22Rv1 (cell line): ENCODE measurements around the gene TNPO3.
"Not testable (repeated sequence)": the region's sequence is repeated elsewhere in the genome, so short reads cannot be mapped to it uniquely, and the experiment has no call there.

Source experiments
- H3K27ac ChIP-seq: fragments of 450-650 bp; 2 replicates; pipeline ENCODE4 v1.5.1; 2017
- CTCF ChIP-seq: fragments of 450-650 bp; IDR thresholded peaks from 2 replicates; pipeline ENCODE4 v1.5.1; 2017; ENCODE audit warnings: mild to moderate bottlenecking
- ZFX ChIP-seq: fragments of 450-650 bp; IDR thresholded peaks from 2 replicates; pipeline ENCODE4 v1.6.1; 2017; ENCODE audit warnings: antibody characterized with exemption, borderline replicate concordance

Gene TNPO3

DNA sequence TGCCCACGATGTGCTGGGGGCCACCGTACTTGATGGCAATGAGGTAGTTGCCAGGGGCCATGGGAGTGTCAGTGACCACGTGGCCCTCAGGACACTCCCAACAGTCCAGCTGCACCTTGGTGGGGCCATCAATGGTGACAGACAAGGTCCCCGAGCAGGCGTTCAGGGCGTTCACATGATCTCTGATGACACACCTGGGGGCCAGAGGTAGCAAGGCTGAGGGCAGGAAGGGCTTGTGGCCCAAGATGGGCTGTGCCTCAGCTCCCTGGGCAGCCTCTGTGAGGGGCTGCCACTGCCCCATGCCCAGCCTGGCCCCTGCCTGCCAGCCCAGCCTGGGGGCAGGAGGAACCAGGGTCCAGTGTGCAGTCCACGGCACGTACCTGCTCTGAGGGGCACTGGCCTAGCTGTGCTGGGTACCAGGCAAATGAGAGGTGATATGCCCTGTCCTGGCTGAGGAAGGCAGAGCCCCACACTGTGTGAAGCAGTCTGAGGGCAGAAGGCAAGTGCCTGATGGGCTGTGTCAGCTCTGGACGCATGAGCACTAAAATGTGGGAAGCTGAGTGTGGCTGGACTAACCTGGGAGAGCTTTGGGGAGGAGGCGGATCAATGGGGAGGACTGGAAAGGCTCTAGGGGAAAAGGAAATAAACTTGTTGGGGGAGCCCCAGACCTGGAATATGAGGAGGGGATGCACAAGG is 140.9 kb downstream of the TNPO3 start:
- H3K27ac ChIP-seq = no peak overlapping the region
- TF ChIP-seq CTCF (no peak), ZFX (no peak)

DNA sequence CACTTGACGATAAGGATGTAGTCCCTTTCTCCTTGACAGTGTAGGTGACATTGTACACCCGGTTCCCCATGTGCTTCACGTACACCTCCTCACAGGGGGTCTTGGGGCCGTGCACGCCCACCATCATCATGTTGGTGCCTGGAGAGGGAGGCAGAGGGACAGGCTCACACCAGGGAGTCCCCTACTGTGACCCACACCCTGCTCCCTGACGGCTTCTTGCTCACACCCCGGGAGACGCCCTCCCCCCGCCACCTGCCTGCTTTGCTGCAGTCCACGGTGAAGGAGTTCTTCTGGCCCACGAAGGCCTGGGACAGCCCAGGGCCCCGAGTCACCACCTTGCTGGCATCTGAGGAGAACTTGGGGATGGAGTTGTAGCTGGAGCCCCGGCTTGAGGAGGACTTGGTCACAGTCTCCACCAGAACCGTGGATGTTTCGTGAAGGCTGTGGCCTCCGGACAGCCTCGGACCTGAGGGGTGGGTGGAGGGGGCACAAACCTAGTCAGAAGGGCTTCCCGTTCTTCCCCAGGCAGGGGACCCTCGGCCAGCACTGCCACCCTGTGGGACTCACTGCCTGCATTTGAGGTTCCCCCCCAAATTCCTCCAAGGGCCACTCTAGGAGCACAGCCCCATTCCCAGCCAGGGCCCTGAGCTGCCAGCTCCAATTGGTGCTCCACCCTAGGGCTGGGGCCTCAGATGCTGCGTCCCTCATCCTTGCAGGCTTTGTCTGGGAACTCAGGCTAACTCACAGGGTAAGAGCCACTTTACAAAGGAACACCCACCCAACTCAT is 142.0 kb downstream of the TNPO3 start:
- not testable (repeated sequence) for H3K27ac ChIP-seq

GRCh38 chr7:128912281-128912680 is 142.6 kb downstream of the TNPO3 start:
- TF ChIP-seq ZFX (no peak), CTCF (no peak)
- no peak overlapping the region for H3K27ac ChIP-seq

DNA sequence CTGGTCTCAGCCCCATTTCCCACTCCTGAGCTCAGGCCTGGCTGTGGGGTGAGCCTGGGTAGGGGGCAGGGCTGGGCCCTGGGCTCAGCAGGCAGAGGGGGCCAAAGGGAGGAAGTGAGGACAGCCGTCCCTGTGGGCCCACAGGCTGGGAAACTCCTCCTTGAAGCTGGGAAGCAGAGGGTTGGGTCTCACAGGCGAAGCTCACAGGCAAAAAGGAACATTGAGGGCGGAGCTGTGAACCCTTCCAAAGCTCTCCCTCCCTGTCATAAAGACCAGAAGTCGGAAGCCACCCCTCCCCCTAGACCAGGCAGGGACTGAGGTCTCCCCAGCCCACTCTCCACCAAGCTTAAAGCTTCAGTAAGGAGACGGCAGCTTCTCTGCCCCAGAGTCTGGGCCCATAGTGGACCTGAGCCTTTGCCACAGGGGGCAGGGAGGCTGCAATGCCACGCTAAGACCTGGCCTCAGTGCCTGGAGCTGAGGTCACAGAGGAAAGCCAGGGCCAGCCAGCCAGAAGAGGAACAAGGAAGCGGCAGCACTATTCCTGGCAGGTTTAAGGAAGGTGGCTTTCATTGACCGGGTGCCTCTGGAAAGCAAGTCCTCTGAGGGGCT is 143.4 kb downstream of the TNPO3 start:
- no peak for TF ChIP-seq ZFX
- TF ChIP-seq CTCF = no peak
- no peak overlapping the region for H3K27ac ChIP-seq

GRCh38 chr7:128910569-128910945 is 144.4 kb downstream of the TNPO3 start, which contains the start of gene KCP:
TSS of gene KCP (minus strand) at chr7:128910709. CDS start at chr7:128910676, 33 bp downstream.
- H3K27ac ChIP-seq = no peak within 1 kb of the TSS
- TF ChIP-seq ZFX (no peak), CTCF (no peak)

DNA sequence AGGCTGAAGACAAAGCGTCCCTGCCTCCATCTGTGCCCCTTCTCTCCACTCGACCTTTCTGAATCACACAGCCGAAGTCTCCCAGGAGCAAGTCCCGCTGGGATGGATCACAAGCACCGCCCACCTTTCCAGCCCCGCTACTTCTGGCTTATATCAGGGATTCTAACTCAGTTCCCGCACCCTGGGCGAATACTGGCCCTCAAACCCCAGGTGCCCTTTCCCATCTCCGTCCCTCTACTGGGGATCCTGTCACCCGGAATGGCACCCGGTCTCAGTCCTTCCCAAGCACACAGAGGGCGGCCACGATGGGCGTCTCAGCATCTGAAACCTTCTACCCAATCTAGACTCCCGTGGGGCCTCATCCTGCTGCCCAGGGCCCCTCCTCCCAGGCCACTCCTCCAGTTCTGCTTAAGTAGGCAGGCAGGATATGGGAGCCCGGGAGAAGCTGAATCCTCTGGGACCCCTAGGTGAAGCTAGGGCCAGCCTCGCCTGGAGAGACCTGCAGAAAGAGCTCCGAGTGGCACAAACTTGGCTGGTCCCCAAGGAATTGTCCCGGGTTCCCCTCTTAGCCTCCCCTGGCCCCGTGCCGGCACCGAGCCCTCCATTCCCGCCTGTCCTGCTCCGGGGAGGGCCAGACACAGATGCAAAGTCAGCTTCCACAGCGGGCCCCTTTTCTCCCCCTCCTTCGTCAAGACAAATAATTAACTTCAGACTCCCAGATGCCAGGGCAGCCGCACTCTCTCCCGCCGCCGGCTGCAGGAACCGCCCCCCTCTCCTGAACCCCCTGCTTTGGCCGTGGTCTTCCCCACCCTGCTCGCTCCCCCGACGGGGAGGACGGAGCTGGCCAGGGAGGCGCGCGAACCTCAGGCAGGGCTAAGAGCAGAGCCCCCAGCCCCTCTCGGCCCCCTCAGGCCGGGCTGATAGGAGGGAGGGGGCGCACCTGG is 145.0 kb downstream of the TNPO3 start:
- H3K27ac ChIP-seq = no peak overlapping the region
- TF ChIP-seq CTCF (no peak), ZFX (no peak)
